ENCODE data around the gene BACH2. TPM values are rescaled to one million over a fixed set of nuclear protein-coding genes. Genes with fewer than 3 reads are reported as not detected.

Gene BACH2
- total RNA-seq, 1 experiment from 2014 or later: 0.15 TPM

GRCh38 chr6:89888138-89888514, 408.5 kb downstream of the BACH2 start:
- no peak for DNase-seq (ENCODE audit: extremely low read depth, low read depth)

GRCh38 chr6:89887452-89888137, 409.0 kb downstream of the BACH2 start:
- DNase-seq (ENCODE audit: extremely low read depth, low read depth): no peak

DNA sequence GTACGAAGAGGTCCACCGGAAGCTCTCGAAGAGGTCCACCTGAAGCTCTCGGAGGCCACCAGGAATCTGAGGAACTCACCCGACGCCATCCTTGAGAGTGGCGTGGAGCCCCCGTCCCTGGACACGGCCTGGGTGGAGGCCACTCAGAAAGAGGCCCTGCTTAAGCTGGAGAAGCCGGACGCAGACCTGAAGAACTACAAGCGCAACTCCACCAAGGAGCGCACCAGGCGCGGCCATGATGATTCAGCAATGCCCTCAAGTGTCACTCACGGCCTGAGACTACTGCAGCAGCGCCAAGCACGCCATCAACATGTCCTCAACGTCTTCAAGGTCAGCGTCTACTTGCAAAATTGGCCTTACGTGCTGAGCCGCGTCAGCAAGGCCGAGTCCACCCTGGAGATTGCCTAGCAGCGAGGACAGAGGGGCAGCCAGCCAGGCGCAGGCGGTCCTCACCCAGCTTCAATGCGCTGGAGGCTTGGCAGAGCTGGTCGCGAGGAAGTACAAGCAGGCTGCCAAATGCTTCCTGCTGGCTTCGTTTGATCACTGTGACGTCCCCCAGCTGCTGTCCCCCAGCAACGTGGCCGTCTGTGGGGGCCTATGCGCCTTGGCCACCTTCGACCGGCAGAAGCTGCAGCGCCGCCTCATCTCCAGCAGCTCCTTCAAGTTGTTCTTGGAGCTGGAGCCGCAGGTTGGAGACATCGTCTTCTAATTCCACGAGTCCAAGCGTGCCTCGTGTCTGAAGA, 410.1 kb downstream of the BACH2 start:
- no peak for DNase-seq (ENCODE audit: extremely low read depth, low read depth)

Small RNA genes within 50 kb of the gene (small RNA-seq; reads per million reads assigned to genes)
- gene MIR4464 (0 reads per million in 2 experiments), gene RF00019 (0 reads per million in 2 experiments), gene RN7SKP110 (0 to 0.06 reads per million in 2 experiments)
